HG03066 (cell line): Measurements from ENCODE around the gene SERHL2.
"Not testable (repeated sequence)": the region's sequence is repeated elsewhere in the genome, so short reads cannot be mapped to it uniquely, and the experiment has no call there.

Source experiments
- ATAC-seq: cut with Tn5 transposase; IDR thresholded peaks from one replicate; pipeline ENCODE4 v1.9.1; 2021; ENCODE audit warnings: low read depth; ENCODE audit not compliant: unreplicated experiment

Gene SERHL2

DNA sequence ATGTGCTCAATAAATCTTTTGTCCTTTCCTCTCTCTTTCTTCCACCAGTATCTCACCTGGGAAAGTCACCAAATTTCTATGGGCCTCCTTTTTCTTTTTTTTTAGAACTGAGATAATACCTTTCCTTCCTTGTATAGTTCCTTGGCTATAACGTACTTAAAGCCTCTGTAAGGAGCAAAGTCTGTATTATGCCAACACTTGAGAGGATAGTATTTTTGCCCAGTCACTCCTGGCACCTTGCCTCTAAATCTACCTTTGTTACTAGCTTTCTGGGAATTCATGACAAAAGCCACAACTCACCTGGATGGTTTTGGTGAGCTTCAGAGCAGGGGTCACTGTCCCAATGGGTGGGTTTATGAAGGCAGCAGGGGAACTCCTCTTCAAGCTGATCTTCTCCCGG lies 48.7 kb downstream of the SERHL2 start:
- ATAC-seq, result no peak

DNA sequence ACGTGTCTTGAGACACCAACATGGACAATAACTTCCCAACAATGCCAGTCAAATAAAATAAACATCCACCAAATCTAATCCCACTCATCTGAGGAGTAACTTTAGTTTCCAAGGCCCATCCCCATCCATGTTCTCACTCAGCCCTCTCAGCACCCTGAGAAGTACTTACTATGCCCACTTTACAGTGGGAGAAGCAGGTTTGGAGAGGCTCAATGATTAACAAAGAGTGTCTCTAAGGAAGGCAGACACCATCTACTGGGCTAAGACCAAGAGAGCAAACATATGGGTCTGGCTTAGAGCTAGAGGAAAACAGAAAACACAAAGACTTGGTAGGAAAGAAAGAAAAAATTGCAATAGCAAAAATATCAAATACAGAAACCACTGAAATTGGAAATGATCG lies 49.7 kb downstream of the SERHL2 start:
- ATAC-seq, result no peak

DNA sequence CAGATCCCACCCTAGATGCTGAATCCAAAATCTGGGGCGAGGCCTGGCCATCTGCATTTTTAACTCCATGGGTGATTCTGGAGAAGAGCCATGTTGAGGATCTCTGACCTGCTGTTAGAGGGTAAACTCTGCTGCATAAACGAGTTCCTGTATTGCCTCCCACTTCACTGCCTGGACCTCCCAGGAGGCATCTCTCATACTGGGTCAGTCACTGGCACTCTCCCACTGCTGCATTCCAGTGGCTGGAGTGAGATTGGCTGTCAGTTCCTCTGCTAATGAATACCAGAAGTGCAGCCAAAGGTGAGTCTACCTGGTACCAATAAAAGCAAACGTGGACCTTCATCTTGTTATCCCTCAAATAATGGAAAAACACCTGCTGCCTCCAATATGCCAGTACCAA lies 50.6 kb downstream of the SERHL2 start:
- no peak for ATAC-seq

DNA sequence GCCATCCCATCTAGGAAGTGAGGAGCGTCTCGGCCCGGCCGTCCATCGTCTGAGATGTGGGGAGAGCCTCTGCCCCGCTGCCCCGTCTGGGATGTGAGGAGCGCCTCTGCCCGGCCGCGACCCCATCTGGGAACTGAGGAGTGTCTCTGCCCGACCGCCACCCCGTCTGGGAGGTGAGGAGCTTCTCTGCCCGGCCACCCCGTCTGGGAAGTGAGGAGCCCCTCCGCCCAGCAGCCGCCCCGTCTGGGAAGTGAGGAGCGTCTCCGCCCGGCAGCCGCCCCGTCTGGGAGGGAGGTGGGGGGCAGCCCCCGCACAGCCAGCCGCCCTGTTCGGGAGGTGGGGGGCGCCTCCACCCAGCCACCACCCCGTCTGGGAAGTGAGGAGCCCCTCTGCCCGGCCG lies 53.9 kb downstream of the SERHL2 start:
- not testable (repeated sequence) for ATAC-seq

DNA sequence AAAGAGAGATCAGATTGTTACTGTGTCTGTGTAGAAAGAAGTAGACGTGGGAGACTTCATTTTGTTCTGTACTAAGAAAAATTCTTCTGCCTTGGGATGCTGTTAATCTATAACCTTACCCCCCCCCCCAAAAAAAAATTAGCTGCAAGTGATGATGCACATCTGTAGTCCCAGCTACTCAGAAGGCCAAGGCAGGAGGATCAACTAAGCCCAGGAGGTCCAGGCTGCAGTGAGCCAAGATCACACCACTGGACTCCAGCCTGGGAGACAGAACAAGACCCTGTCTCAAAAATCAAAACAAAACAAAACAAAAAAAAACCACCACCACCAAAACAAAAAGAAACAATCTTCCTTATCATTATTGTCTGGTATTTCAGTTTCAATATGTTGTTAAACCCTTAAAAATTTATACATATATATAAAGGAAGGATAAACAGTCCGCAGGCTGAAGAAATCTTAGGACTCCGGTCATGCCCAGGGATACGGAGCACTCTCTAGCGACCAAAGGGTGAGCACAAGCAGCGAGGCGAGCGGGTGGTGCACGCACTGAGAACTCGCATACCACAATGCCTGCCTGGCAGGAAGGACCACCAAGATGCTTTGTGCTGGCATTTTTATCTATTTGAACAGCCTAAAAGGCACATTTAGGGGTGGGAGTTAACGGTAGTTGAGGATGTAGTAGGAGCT lies 54.5 kb downstream of the SERHL2 start:
- no peak for ATAC-seq

DNA sequence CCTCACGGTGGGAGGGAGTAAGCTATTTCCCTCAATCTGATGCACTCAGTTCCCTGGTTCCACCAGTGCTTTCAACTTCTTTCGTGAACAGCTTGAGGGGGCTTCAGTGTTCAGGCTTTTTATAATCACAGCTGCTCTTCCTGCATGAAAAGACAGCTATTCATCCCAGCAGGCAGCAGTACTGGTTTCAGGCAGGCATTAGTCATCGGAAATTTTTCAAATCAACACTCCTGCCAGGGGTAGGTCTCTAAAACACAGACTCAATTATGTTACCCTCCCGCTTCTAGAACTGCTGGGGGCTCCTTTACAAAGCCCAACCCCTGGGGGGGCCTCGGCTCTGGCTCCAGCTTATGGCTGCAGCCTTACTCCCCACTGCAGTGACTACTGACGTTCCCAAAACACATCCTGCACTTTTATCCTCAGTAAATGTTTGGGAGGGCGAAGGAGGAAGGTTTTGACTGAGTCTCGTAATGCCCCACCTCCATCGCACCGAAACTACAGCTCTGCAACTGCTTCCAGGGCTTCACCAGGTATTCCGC lies 55.1 kb downstream of the SERHL2 start:
- ATAC-seq, result no peak

DNA sequence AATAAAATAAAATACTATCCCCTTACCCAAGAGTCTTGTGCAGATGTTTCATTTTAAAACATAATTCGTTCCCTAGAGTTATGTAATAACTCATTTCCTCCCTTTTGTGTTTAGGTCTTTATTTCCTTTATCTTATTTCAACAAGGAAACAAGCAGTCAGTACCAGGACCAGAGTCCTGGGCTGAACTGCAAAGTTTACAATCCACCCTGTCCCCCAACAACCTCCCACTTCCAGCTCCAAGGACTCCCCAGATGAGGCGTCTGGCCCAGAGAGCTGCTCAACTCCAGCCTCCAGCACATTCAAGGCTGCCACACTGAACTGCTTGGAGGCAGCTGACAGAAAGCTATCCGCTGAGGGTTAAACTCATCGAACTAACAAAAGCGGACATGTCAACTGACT lies 56.4 kb downstream of the SERHL2 start:
- ATAC-seq, result no peak

DNA sequence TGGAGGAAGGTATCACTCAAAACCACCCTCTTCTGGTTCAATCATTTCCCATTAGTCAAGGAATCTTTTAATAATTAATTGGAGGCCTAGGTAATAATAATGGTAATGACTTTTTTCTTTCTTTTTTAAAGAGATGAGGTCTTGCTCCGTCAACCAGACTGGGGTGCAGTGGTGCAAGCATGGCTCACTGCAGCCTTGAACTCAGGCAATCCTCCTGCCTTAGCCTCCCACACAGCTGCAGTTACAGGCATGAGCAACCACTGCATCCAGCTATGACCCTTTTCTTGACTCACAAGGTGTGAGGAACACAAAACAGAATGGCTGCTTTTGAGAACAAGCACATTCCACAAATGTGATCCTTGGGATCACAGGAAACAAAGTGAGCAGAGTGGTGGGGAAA lies 57.3 kb downstream of the SERHL2 start:
- no peak for ATAC-seq

DNA sequence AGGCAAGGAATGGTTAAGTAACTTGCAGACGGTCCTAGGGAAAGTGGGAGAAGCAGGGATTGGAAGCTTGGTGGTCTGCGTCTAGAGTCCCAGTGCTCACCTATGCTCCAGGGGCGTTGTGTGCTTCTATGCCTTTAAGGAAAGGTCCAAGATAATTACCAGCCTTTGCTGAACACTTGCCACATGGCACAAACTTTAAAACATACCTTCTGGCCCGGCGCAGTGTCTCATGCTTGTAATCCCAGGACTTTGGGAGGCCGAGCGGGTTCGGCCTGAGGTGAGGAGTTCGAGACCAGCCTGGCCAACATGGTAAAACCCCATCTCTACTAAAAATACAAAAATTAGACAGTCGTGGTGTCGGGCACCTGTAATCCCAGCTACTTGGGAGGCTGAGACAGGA lies 58.6 kb downstream of the SERHL2 start:
- ATAC-seq, result no peak

DNA sequence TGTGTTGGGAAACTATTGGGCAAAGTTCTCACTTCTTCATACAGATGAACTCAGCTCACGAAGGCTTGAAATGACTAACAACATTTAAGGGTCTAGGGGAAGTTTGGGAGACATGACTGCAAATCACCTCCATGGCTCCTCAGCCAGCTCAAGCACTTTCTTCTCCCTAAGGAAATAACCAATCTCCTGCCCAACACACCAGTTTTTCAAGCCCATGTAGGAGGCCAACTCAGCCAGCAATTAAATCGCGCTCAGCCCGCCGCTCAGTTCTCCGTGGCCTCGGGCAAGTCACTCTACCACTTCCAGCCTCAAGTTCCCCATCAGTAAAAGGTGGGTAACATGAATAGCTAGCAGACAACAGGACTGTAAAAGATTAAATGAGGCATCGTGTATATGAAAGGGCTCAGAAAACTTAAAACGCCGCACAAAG lies 60.1 kb downstream of the SERHL2 start:
- ATAC-seq, result no peak

DNA sequence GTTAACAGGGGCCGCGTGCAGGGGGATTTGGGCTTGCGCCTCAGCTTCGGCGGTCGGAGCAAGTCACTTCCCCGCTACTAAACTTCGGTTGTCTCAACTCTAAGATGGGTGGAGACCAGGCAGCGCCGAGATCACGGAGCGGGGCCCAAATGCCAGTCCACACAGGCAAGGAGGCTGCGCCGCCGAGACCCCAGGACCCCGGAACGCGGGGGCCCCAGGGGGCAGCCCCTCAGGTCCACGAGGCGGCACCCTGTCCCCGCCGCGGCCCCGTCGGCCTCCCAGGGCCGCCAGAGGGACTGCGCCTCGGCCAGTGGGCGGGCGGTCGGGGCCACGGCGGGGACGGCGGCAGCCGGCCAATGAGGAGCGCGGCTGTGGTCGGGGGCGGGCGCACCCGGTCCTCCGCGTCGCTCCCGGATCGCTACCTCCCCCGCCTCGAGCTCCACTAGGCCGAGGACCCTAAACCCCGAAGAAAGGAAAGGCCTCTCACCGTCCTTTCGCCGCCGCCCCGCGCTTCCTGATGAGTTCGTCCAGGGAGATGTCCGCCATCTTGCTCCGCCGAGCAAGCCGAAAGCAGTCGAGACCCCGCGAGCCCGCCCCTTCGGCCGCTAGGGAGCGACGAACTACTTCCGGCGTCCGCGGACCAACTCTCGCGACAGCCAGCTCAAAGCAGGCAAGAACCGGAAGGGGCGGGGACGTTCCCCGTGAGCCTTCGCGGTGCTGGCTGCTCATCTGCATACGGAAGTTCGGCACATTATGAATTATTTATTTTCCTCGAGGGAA lies 60.7 kb downstream of the SERHL2 start, which contains the start of gene POLDIP3:
POLDIP3 (minus strand) TSS at position 572 of the 780 bp plus-strand sequence; CDS start at position 546, 26 bp downstream.
- ATAC-seq, result peak; percentile 63

DNA sequence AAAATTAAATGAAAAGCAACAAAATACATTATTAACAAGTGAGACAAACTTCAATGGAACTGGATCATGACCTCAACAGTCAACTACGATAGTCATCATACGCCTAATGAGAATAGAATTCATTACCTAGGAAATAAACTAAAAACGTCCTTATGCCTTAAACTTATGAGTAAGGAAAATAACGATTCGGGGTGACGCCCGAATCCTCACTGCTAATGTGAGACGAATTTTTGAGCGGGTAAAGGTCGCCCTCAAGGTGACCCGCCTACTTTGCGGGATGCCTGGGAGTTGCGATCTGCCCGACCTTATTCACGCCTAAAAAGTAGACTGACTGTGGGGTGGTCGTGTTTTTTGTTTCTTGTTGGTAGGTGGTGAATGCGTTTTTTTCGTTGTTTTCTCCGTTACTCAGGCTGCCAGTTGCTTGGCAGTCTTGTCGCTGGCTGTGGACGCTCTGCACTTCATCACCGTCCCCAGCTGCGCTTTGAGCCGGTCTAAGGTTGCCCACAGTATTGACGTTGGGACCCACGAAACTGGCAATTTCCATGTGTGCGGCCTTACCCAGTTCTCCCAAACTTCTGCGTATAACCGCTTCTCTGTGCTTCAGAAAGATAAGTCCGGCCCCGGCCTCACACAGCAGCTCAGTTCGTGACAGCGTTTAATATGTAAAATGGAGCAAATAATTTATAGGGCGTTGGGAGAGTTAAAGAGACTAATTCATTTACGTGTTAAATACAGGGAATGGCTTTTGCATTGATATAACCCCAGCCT lies 61.5 kb downstream of the SERHL2 start:
- peak; percentile 52 for ATAC-seq

DNA sequence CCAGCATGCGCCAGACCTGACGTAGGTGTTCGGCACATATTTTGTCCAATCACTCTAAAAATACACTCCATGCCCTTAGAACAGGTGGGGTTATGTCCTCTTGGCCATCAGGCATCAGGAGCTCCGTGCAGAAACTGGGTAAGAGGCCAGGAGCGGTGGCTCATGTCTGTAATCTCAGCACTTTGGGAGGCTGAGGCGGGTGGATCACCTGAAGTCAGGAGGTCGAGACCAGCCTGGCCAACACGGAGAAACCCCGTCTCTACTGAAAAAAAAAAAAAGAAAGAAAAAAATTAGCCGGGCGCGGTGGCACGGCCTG lies 62.1 kb downstream of the SERHL2 start:
- not testable (repeated sequence) for ATAC-seq

DNA sequence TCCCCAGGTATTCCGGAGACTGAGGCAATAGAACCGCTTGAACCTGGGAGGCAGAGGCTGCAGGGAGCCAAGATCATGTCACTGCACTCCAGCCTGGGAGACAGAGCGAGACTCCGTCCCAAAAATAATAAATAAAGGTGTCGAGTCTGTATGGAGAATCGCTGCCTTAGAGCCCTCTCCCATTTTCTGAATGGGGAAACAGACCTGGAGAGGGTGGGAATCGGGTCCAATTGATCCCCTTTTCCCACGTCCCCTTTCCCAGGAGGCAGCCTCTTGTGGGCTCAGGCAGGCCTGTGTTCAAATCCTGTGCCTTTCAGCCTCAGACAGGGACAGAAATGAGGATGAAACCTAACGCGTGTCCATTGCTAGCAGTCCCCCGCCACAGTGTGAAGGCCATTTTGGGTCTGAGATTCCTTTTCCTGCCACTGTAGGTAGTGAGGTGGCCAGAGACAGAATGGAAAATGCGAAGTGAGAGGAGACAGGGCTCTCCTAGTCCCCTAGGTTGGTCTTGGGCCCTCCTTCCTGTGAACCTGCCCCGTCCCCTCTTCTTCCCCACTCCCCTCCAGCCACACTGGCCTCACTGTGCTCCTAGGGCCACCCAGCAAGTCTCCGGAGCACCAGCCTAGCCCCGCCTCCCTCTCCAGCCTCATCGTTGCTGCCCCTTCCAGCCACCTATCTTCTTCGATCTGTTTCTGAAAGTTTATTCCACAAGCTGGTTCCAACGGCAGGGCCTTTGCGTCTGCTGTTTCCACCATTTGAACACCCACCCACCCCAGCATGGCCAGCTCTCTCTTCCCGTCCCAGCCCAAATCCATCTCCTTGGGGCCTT lies 63.6 kb downstream of the SERHL2 start:
- ATAC-seq, result no peak

DNA sequence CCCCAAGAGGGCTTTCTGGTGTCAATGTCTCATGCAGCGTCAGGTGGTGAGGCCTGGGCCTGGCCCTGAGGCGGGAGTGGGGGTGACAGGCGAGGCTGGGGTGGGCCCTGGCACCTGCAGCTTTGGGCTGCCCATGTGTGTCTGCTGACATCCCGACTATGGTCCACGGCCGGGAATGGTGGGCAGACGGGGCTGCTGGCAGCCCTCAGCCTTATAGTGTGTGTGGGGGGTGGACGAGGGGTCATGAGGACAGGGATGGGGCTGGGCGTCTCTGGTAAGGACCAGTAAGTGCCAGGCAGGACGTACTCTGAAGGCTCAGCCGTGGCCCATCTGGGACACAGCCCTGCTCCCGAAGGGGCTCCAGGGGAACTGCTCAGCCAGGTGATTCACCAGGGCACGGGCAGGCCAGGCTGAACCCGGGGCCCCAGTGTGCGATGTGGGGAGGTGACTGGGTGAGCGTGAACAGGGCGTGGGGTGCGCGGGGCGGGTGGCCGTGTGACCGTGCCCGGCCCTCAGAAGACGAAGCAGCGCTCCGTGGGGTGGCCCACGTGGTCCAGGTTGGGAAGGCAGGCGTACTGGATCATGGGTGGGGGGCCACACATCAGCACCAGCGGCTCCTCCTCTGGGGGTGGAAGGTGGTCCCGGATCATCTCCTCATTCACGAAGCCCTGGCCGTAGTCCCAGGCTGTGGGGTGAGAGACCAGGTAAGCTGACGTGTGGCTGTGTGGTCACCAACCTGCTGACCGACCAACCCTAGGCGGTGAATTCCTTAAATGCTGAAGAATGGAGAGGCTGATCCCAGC lies 65.7 kb downstream of the SERHL2 start:
- no peak for ATAC-seq

DNA sequence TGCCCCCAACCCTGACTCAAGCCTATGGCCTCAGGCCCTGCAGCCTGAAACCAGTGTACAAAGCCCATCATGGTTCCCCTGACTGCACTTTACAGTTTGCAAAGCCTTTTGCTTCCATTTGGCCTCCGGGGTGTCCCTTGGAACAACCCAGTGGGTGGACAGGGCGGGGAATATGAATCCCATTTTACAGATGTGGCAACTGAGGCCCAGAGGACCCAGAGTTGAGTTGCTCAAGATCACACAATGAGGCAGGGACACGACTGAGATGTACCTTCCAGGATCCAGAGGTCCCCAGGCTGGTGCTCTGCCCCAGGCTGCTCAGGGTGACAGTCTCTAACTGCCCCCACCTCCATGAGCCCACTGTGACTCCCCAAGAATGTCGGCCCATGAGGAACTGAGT lies 66.3 kb downstream of the SERHL2 start:
- no peak for ATAC-seq

DNA sequence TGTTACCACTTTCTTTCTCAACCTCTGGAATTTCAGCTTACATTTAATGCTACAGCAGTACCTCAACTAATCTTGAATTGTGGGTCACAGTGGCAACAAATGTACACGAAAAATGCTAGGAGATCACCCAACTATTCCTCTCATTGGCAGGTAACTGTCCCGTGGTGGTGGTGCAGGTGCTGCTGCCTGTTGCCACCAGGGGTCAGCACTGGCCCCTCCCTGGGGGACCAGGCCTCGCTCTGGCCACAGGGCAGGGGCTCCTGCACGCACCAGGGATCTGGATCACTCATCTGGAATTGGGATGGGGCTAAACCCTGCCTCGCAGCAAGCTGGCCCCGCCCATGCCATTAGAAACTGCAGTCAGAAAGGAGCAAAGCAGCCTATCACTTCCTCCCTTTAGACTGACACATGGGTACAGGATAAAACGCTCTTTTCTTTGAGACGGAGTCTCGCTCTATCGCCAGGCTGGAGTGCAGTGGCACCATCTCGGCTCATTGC lies 67.8 kb downstream of the SERHL2 start:
- no peak for ATAC-seq

DNA sequence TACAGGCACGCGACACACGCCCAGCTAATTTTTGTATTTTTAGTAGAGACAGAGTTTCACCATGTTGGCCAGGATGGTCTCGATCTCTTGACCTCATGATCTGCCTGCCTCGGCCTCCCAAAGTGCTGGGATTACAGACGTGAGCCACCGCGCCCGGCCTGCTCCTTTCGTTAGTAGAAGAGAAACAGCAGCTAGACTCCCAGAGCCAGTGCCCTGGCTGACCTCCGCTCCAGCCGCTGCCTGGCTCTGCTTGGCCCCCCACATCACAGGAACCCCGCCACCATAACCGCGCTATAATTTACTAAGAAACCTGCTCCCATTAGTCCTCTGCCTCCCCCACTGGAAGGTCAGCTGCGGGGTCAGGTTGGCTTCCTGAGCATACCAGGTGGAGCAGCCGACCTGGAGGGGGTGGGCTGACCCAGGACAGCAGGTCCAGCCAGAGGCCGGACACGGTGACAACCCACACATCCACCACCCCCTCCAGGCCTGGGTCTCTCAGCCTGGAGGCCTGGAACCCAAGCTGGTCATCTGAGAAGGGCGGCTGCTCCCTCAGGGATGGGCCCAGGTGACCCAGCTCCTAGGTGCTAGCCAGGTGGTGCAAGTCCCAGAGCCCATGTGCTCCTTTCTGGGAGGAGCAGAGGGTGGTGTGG lies 68.4 kb downstream of the SERHL2 start:
- ATAC-seq, result no peak

DNA sequence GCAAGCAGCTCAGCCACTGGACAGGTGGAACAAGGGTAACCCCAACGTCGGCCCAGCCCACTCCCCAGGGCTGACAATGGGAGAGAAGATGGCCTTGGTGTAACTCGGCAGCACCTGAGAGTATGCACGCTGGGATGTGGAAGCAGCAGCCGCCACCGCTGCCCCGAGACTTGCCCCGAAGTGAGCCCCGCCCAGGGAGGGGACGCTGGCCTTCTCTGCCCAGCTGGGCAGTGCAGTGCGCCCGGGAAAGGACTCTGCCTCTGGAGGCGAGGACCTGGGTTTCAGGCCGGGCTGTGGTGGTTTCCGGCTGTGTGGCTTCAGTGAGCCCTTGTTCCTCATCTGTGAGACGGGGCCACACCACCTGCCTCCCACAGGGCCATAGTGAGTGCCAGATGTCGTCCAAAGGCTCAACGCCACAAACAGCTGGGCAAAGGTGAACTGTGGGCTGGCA lies 69.6 kb downstream of the SERHL2 start:
- ATAC-seq, result no peak
